Memory B cell (primary cell): ENCODE results near the gene TBC1D2B.
"Not testable (repeated sequence)": the region's sequence is repeated elsewhere in the genome, so short reads cannot be mapped to it uniquely, and the experiment has no call there.

Experiments used
- ATAC-seq: fragments of 150-1000 bp; cut with Tn5 transposase; 2 replicates; pipeline ENCODE4 v1.10.0; 2021; ENCODE audit warnings: low read depth, mild to moderate bottlenecking, moderate library complexity
- DNase-seq, 2 donors: peaks; one replicate each; pipeline ENCODE4 v3.0.0; 2022; ENCODE audit warnings: low spot score in 2 of 2
- H3K27ac Mint-ChIP-seq: one replicate; pipeline ENCODE4 v1.8.0; 2022; ENCODE audit warnings: mild to moderate bottlenecking, moderate library complexity, mixed read lengths
- H3K27me3 Mint-ChIP-seq: one replicate; pipeline ENCODE4 v1.8.0; 2022; ENCODE audit warnings: mixed read lengths
- H3K36me3 Mint-ChIP-seq: one replicate; pipeline ENCODE4 v1.8.0; 2022; ENCODE audit warnings: mild to moderate bottlenecking, mixed read lengths
- H3K4me1 Mint-ChIP-seq: one replicate; pipeline ENCODE4 v1.8.0; 2022; ENCODE audit warnings: mixed read lengths
- H3K4me3 Mint-ChIP-seq: one replicate; pipeline ENCODE4 v1.8.0; 2022; ENCODE audit warnings: mild to moderate bottlenecking, moderate library complexity, mixed read lengths
- H3K9me3 Mint-ChIP-seq: one replicate; pipeline ENCODE4 v1.8.0; 2022; ENCODE audit warnings: mixed read lengths

Gene TBC1D2B

GRCh38 chr15:77986891-77987764 lies 90.4 kb downstream of the TBC1D2B start:
- peaks cover 19% of the 10 kb centered on the region for H3K4me1 Mint-ChIP-seq

DNA sequence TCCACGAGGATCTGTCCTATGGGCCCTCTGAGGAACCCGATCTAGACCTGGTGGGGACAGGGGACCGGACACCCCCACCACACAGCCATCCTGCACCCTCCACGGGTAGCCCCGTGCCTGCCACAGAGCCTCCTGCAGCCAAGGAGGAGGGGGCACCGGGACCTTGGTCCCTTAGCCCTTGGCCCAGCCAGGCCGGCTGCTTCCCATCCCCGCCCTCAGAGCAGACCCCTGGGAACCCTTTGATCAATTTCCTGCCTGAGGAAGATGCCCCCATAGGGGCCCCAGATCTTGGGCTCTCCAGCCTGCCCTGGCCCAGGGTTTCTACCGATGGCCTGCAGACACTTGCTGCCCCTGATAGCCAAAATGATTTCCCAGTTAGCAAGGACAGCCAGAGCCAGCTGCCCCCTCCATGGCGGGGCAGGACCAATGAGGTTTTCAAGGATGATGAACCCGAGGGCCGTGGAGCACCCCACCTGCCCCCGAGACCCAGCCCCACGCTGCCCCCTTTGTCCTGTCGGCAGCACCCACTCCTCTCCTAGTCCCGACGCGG lies 91.5 kb downstream of the TBC1D2B start:
- no peak for ATAC-seq
- Mint-ChIP-seq H3K27me3 (peaks cover 15% of the 10 kb centered on the region), H3K36me3 (no peaks in the 10 kb centered on the region), H3K4me1 (peaks cover 13% of the 10 kb centered on the region), H3K4me3 (no peak overlapping the region), H3K27ac (no peak overlapping the region), H3K9me3 (no peaks in the 10 kb centered on the region)
- DNase-seq: no peak

More at GRCh38 chr15:77986891-77987764, 90.4 kb downstream of the TBC1D2B start:
- Mint-ChIP-seq H3K9me3 (no peaks in the 10 kb centered on the region), H3K27ac (no peak overlapping the region), H3K4me3 (no peak overlapping the region), H3K27me3 (peaks cover 15% of the 10 kb centered on the region), H3K36me3 (no peaks in the 10 kb centered on the region)
- DNase-seq (no peak), ATAC-seq (no peak)

DNA sequence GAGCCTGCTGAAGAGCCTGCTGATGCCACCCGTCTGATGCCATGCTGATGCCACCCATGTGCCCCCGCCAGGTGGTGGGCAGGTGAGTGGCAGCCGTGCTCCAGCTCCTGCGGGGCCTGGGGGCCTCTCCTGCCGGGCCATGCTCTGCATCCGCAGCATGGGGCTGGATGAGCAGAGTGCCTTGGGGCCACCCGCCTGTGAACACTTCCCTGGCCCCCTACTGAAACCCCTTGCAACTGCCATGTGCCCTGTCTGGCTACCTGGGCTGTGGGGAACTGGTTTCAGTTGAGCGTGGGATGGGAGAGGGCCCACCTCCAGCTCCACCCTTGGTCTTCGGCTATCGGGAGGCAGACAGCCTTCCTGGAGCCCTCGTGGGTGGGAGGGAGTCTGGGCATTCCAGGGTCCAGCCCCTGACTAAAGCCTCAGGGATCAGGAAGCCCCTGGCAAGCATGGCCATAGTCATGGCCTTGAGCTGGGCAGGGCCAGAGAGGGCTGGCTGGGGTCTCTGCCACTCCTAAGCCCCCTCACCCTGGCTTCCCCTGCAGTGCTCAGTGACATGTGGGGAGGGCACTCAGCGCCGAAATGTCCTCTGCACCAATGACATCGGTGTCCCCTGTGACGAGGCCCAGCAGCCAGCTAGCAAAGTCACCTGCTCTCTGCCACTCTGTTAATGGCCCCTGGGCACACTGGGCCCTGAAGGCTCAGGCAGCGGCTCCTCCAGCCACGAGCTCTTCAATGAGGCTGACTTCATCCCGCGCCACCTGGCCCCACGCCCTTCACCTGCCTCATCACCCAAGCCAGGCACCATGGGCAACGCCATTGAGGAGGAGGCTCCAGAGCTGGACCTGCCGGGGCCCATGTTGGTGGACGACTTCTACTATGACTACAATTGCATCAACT lies 92.2 kb downstream of the TBC1D2B start:
- H3K4me1 Mint-ChIP-seq: peaks cover 6% of the 10 kb centered on the region
- no peak for ATAC-seq
- H3K36me3 Mint-ChIP-seq: no peaks in the 10 kb centered on the region
- no peaks in the 10 kb centered on the region for H3K9me3 Mint-ChIP-seq
- no peak for DNase-seq
- H3K27ac Mint-ChIP-seq: no peak overlapping the region
- no peak overlapping the region for H3K4me3 Mint-ChIP-seq
- H3K27me3 Mint-ChIP-seq: peaks cover 15% of the 10 kb centered on the region

GRCh38 chr15:77984446-77984861 lies 93.1 kb downstream of the TBC1D2B start:
- Mint-ChIP-seq H3K27me3 (peaks cover 15% of the 10 kb centered on the region), H3K36me3 (no peaks in the 10 kb centered on the region), H3K9me3 (no peaks in the 10 kb centered on the region), H3K27ac (no peak overlapping the region), H3K4me1 (peaks cover 4% of the 10 kb centered on the region), H3K4me3 (no peak overlapping the region)
- ATAC-seq (no peak), DNase-seq (no peak)

DNA sequence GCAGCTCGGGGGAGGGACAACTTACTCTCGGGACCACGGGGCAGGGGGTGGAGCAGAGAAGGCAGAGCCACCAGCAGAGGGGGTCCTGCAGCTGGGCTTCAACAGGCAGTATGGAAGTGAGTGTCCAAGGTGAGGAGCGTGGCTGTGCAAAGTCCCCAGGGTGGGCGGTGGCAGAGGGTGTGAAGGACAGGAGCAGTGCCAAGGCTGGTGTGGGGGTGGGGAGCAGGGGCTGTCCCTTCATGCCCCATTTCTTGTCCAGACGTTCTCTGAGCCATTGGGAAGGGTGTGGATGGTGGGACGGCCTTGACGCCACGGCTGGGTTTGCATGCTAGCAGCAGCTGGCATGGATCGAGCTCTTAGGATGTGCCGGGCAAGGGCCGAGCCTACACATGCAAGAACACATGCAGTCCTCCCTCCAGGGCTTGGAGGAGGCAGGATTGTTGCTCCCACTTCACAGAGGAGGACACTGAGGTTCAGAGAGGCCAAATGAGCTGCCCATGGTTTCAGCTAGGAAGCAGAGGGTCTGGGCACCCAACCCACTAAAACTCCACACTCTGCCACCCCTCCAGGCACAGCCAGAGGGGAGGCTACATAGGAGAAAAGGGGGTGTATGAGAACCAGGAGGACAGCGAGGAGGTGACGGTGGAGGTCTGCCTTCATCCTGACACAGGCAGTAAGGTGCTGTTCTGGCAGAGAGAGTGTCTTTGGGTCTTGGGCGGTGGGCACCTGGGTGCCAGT lies 93.6 kb downstream of the TBC1D2B start:
- Mint-ChIP-seq H3K36me3 (no peaks in the 10 kb centered on the region), H3K27ac (no peak overlapping the region), H3K27me3 (peaks cover 15% of the 10 kb centered on the region), H3K4me1 (peaks cover 4% of the 10 kb centered on the region), H3K4me3 (no peak overlapping the region), H3K9me3 (no peaks in the 10 kb centered on the region)
- ATAC-seq: no peak
- DNase-seq: no peak

- Mint-ChIP-seq H3K4me3 (no peak overlapping the region), H3K4me1 (peaks cover 4% of the 10 kb centered on the region), H3K36me3 (no peaks in the 10 kb centered on the region), H3K27ac (no peak overlapping the region), H3K27me3 (peaks cover 15% of the 10 kb centered on the region), H3K9me3 (no peaks in the 10 kb centered on the region)
- no peak for DNase-seq
- ATAC-seq: no peak
Measured at GRCh38 chr15:77983091-77983707, 94.3 kb downstream of the TBC1D2B start.

- ATAC-seq (no peak), DNase-seq (no peak)
- H3K9me3 Mint-ChIP-seq: no peaks in the 10 kb centered on the region
- no peaks in the 10 kb centered on the region for H3K36me3 Mint-ChIP-seq
- H3K27ac Mint-ChIP-seq: no peak overlapping the region
- H3K4me3 Mint-ChIP-seq: no peak overlapping the region
- H3K4me1 Mint-ChIP-seq: peaks cover 4% of the 10 kb centered on the region
- H3K27me3 Mint-ChIP-seq: peaks cover 15% of the 10 kb centered on the region
Measured at GRCh38 chr15:77982127-77982490, 95.4 kb downstream of the TBC1D2B start.

- Mint-ChIP-seq H3K4me1 (peaks cover 4% of the 10 kb centered on the region), H3K27me3 (peaks cover 15% of the 10 kb centered on the region), H3K9me3 (no peaks in the 10 kb centered on the region), H3K36me3 (no peaks in the 10 kb centered on the region), H3K4me3 (no peak overlapping the region), H3K27ac (no peak overlapping the region)
- no peak for ATAC-seq
- DNase-seq: no peak
Measured at GRCh38 chr15:77981281-77982126, 96.0 kb downstream of the TBC1D2B start.

DNA sequence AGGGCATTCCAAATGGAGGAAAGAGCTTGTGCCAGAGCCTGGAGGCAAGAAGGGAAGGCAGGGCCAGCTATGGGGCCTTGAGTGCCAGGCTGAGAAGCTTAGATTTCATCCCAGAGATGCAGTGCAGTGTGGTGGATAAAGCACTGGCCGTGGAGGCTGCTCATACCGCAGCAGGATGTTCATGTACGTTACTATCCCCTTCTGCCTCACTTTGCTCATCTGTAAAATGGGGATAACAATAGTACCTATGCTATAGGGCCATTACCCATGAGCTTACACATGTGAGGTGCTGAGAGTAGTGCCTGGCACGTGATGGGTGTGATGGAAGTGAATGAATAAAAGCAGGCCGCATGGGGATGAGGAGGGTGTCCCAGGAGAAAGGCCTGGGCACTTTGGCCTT lies 96.8 kb downstream of the TBC1D2B start:
- not testable (repeated sequence) for H3K36me3 Mint-ChIP-seq, ATAC-seq, H3K9me3 Mint-ChIP-seq, DNase-seq, H3K4me3 Mint-ChIP-seq, H3K4me1 Mint-ChIP-seq, H3K27ac Mint-ChIP-seq
- H3K27me3 Mint-ChIP-seq: peaks cover 13% of the 10 kb centered on the region

GRCh38 chr15:77980098-77980497 lies 97.4 kb downstream of the TBC1D2B start:
- Mint-ChIP-seq H3K27ac (no peak overlapping the region), H3K27me3 (peaks cover 14% of the 10 kb centered on the region), H3K4me3 (no peak overlapping the region), H3K4me1 (peaks cover 4% of the 10 kb centered on the region), H3K9me3 (no peaks in the 10 kb centered on the region), H3K36me3 (no peaks in the 10 kb centered on the region)
- DNase-seq (no peak), ATAC-seq (no peak)

GRCh38 chr15:77979157-77979556 lies 98.4 kb downstream of the TBC1D2B start:
- not testable (repeated sequence) for H3K4me3 Mint-ChIP-seq, DNase-seq, H3K4me1 Mint-ChIP-seq, H3K9me3 Mint-ChIP-seq, H3K36me3 Mint-ChIP-seq, ATAC-seq, H3K27ac Mint-ChIP-seq
- H3K27me3 Mint-ChIP-seq: peaks cover 14% of the 10 kb centered on the region

DNA sequence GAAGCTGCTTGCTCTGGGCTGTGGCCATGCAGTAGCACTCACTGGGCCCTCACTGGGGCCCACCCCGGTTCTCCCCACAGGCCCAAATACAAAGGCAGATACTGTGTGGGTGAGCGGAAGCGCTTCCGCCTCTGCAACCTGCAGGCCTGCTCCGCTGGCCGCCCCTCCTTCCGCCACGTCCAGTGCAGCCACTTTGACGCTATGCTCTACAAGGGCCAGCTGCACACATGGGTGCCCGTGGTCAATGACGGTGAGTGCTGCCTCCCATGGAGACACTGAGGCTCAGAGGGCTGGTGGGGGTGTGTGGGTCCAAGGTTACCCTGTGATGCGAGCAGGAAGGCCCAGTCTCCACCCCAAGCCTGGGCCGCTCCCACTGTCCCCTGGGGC lies 98.8 kb downstream of the TBC1D2B start:
- not testable (repeated sequence) for H3K4me1 Mint-ChIP-seq, H3K4me3 Mint-ChIP-seq, DNase-seq, H3K9me3 Mint-ChIP-seq, H3K36me3 Mint-ChIP-seq, H3K27ac Mint-ChIP-seq, ATAC-seq
- H3K27me3 Mint-ChIP-seq: peaks cover 11% of the 10 kb centered on the region
